Measurements from ENCODE around the gene TXLNB.
A peak's percentile ranks its signal among the peaks of the same experiment; 100 is the strongest.

The TXLNB gene

DNA sequence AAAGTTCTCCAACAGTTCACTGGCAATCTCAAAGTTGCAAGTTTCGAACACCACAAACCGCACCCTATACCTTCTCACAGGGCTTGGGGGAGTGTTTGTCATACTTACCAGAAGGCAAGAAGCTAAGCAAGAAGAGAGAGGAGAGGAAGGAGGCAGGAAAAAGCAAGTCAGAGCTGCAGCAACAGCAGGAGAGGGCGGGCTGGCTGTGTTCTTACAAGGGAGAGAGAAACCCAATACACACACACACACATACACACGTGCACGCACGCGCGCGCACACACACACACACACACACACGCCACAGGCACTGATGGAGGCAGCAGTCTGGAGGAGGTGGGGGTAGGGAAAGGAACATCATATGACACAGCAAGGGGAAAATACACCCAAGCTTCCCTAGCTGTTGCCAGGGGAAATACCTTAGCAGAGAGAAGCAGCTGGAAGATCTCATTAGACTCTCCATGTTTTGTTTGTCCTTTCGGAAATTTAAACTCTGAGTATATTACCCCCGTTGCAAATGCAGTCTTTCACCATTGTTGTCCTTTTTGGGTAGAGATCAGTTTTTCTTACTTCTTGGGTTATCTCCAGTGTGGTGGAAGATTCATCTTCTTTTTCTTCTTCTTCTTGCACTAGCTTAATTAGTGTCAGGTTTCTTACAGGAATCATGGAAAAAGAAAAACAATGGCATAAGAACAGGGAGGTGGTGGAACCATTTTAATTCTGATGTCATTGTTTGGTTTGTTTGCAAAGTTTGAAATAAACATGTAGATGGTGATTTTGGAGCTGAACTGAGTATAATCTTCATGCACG is at the start of gene TXLNB:
Gene TXLNB (minus strand): TSS at position 186 of the 807 bp plus-strand sequence. CDS start 3,099 bp downstream, outside the sequence.
- TF ChIP-seq, protein P1, sequence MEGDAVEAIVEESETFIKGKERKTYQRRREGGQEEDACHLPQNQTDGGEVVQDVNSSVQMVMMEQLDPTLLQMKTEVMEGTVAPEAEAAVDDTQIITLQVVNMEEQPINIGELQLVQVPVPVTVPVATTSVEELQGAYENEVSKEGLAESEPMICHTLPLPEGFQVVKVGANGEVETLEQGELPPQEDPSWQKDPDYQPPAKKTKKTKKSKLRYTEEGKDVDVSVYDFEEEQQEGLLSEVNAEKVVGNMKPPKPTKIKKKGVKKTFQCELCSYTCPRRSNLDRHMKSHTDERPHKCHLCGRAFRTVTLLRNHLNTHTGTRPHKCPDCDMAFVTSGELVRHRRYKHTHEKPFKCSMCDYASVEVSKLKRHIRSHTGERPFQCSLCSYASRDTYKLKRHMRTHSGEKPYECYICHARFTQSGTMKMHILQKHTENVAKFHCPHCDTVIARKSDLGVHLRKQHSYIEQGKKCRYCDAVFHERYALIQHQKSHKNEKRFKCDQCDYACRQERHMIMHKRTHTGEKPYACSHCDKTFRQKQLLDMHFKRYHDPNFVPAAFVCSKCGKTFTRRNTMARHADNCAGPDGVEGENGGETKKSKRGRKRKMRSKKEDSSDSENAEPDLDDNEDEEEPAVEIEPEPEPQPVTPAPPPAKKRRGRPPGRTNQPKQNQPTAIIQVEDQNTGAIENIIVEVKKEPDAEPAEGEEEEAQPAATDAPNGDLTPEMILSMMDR (IDR thresholded peaks at IDR 0.05; ENCODE audit: low read depth, low read length): no peak
- DNase-seq (ENCODE audit: extremely low read depth, low read depth): peak; percentile 79

DNA sequence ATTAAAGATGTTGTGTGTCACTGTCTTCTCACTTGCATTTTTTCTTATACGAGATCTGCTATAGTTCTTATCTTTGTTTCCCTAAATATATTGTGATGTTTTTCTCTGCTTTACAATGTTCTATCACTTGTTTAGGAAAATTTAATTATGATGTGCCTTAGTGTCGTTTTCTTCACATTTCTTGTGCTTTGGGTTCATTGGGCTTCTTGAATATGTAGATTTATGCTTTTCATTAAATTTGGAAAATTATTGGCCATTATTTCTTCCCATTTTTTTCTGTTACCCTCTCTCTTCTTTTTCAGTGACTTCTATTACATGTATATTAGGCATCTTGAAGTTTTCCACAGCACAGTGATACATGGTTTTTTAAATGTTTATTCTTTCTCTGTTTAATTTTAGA is 49.3 kb upstream of the TXLNB start:
- no peak for DNase-seq (ENCODE audit: extremely low read depth, low read depth)

DNA sequence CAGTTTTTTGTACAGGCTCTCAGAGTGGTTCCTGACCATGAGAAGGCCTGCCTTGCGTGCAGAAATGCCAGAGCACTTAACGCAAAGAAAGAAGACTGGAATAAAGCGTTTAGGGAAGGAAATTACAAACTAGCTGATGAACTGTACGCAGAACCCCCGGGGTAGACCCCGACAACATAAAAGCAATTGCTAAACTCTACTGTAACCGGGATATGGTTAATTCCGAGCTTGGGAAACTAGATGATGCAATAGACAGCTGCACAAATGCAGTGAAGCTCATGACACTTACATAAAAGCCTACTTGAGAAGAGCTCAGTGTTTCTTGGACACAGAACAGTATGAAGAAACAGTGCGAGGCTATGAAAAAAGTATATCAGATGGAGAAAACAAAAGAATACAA is 47.0 kb upstream of the TXLNB start:
- DNase-seq (ENCODE audit: extremely low read depth, low read depth): peak; percentile 18
- TF ChIP-seq, protein P1 (IDR thresholded peaks at IDR 0.05; ENCODE audit: low read depth, low read length): no peak

More for the DNA sequence above, 49.3 kb upstream of the TXLNB start:
- TF ChIP-seq, protein P1 (IDR thresholded peaks at IDR 0.05; ENCODE audit: low read depth, low read length): no peak

DNA sequence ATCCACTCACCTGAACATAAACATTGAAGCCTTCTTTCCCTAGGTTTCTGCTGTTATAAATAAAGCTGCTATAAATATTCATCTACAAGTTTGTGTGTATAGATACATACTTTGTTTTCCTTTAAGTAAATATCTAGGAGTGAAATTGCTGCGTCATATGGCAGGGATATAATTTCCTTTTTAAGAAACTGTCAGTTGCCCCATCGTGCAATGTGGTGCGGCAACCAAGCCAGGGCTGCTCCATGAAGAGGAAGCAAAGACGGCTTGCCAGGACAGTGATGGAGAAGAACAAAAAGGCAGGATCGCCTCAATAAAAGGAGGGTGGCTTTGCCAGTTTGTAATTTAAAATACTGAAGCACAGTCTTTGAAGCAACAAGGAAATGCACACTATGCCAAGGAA is 46.0 kb upstream of the TXLNB start:
- TF ChIP-seq, protein P1 (IDR thresholded peaks at IDR 0.05; ENCODE audit: low read depth, low read length): no peak
- DNase-seq (ENCODE audit: extremely low read depth, low read depth): no peak

DNA sequence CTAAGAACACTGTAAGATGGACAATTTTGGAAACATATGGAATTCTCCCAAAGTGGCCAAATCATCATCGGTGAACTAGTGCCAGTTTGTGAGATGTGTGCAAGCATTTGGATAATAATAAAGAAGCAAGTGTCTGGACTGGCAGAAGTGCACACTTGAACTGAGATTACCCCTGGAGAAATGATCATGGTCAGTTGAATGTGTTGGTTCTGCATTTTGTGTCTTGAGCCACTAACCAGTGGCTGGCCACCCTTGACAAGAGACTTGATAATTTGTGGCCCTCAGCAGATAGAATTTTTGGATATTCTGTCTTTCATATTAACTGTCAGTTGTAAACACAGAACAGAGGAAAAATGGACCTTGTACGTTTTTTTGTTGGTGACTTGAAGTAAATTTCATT is 45.2 kb upstream of the TXLNB start:
- no peak for DNase-seq (ENCODE audit: extremely low read depth, low read depth)
- TF ChIP-seq, protein P1 (IDR thresholded peaks at IDR 0.05; ENCODE audit: low read depth, low read length): no peak

GRCh38 chr6:139336488-139336887 is 44.7 kb upstream of the TXLNB start:
- TF ChIP-seq, protein P1 (IDR thresholded peaks at IDR 0.05; ENCODE audit: low read depth, low read length): no peak

DNA sequence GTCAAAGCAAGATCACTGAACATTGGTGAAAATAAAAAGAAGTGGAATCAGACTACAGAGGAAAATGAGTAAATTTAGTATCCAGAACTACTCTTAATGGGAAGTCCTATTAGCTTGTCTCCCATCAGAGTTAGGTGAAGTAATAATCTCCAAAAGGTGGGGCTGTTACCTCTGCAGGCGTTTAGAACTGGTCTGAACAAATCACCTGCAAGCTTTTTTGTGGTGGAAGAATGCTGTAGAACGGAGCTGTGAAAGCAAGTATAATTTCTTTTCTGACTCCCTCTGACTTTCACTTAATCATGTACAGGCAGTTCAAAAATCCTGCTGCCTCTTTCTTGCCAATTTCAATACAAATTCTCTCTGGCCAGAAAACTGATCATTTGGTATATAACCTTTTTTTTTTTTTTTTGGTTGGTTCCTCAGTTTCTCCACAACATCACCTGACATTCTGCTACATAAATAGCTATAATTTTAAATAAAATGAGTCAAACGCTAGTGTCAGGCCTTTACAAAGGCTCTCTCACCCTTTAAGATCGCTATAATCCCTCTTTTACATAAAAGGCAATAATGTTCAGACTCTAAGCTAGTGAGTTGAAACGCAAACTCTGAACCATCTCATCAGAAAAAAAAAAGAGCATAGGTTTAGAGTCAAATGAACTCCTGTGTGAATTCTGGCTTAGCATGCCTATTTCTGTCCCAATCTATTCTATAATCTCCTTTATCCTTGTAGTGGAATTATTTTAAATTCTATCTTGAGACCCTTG is 43.8 kb upstream of the TXLNB start:
- no peak for DNase-seq (ENCODE audit: extremely low read depth, low read depth)

More at GRCh38 chr6:139336488-139336887, 44.7 kb upstream of the TXLNB start:
- DNase-seq (ENCODE audit: extremely low read depth, low read depth): no peak

More for the DNA sequence above, 43.8 kb upstream of the TXLNB start:
- TF ChIP-seq, protein P1 (IDR thresholded peaks at IDR 0.05; ENCODE audit: low read depth, low read length): no peak
